ENCODE results near the gene GNAT1.
A peak's percentile ranks its signal among the peaks of the same experiment; 100 is the strongest.
"Not testable (repeated sequence)": the region's sequence is repeated elsewhere in the genome, so short reads cannot be mapped to it uniquely, and the experiment has no call there.

Gene GNAT1

DNA sequence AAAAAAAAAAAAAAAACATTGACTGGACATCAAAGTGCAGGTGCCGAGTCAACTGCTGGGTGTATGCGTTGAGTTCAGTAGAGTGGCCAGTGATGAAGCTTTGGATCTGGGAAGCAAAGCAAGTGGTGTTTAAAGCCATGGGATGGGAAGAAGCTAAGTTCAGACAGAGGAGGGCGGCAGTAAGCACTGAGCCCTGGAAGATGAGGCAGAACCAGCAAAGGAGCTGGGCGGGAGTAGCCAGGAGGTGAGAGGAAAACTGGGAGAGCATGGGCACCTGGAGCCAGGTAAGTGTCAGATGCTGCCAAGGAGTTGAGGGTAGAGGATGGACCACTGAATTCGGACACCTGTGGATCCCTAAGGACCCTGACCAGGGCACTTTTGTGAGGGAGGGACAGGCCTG is 33.2 kb downstream of the GNAT1 start:
- DNase-seq, result no peak

DNA sequence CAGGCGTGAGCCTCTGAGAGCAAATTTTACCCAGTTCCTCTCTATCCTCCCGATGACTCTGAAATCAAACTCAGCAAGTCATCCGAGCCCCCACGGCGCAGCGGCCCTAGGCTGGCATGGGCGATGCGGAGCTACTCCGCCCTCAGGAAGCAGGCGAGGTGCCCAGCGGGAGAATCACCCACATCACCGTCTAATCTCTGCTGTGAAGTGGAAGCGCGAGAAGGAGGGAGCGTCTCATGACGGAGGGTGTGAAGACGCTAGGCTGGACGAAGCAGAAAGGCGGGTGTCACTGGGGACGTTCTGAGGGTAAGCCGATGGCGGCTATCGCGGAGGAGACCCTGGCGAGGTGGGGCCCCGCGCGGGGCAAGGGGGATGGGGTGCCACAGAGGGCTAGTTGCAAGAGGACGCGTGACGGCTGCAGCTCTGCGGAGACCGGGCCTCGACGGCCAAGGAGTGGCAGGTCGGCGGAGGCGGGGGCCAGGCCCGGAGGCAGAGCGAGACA is 35.5 kb downstream of the GNAT1 start:
- no peak for DNase-seq

DNA sequence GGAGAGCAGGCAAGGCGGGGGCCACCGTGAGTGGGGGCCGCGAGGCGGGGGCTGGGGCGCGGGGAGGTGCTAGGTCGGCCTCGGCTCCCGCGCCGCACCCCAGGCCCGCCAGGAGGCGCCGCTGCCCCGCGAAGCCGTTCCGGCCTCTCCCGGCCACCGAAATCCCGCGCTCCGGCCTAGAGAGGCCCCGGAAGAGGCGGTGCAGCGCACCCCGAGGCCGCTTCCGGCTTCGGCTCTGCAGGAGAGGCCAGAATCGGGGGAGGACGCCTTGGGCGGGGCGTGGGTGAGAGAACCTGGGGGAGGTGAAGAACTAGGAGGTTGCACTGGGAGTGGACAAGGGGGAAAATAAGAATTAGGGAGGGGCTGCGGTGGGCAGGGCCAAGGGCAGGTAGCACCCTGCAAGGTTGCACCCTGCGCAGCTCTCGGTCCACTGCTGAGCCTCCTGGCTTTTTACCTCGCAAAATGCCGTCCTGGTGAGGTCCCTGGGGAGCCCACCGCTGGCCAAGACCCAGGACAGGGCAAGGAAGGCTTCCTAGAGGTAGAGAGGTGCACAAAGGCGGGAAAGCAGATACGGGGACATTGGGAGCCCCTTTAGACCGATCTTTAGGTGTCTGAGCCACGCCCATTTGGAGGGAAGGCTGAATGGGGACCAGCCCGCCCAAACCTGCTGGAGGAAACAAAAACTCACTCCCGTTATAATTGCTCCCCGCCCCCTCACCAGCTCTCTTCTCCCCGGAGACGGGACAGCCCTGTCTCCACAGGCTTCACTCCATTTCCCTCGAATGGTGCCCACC is 36.2 kb downstream of the GNAT1 start:
- DNase-seq, result peak; percentile 72

DNA sequence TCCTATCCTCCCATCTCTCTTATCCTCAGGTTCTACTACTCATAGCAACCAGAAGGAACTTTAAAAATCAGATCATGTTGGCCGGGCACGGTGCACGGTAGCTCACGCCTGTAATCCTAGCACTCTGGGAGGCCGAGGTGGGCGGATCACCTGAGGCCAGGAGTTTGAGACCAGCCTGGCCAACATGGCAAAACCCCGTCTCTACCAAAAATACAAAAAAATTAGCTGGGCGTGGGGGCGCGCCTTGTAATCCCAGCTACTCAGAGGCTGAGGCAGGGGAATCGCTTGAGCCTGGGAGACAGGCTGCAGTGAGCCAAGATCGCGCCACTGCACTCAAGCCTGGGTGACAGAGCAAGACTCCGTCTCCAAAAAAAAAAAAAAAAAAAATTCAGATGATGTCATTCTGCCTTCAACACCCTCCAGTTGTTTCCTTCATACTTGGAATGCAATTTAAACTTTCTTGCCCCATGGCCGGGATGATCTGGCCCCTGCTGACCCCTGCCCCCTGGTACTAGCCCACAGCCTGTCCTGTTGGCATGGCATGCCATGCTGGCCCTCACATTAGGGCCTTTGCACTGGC is 36.9 kb downstream of the GNAT1 start:
- not testable (repeated sequence) for DNase-seq

DNA sequence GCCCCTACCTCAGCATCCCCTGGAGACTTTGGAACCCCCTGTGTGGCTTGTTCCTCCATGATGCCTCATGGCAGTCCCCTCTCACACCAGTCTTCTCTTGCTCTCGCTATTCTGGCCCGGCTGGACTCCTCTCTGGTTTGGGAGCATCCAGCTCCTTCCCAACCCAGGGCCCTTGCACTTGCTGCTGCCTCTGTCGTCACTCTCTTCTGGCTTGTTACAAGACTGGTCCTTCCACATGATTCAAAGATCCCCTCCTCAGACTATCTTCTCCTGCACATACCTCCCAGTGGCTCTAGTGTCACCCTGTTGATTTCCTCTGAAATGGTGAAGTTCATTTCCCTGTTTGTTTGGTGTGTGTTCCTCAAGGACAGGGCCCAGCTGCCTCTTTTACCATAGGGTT is 38.1 kb downstream of the GNAT1 start:
- DNase-seq, result no peak

DNA sequence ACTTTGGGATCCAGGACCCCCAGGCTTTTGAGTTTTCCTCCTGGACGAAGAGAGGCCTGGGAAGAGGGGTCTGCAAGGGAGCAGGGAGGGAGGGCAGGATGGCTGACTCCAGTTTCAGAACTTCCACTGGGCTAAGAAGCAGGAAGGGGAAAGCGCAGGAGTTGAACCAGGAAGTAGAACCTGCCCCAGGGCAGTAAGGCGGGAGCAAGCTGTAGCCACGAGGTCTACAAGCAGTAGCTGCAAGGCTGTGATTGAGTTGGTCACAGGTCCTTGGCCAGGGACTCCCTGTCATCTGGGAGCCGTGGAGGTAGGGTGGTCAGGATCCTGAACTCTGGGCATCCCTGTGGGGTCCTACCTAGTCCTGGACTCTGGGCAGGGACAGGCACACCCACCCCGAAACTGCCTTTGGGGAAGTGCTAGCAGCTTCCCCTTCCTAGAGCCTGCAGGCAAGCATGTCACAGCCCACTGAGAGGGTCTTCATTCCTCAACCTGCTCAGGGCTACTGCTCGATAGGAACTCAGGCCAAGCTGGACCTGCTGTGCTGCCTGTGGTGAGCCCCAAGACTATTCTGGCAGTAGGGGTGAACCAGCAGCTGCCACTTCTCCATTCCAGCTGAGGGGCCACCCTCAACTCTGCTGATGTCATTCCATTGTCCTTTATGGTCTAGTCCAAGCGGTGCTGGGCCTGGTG is 38.8 kb downstream of the GNAT1 start:
- DNase-seq, result no peak

DNA sequence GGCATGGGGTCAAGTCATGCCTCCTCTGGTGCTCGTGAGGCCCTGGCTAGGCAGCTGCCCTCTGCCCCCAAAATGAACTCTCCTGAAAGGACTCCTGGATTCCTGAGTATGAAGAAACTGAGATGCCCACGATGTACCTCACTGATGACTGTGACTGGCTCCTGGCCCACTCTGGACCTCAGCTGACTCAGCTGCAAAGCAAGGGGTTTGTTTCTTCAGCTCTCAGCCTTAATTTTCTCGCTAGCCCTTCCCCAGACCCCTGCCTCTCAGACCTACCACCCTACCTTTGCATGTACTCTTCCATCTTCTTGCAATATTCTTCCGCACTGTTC is 39.4 kb downstream of the GNAT1 start:
- no peak for DNase-seq

DNA sequence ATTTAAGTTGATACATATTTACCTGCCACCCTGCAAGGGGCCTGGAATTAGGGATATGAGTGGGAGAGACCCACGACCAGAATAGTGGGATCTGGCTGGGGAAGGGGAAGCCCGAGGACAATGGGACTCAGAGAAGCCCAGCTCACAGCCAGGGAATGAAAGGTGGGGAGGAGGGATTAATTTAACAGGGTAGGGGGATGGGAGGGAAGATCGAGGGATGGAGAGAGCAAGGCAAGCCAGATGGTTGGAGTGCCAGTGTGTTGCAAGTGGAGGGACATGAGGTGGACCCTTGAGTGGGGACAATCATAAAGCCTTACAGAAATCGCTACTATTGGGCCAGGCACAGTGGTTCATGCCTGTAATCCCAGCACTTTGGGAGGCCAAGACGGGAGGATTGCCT is 40.2 kb downstream of the GNAT1 start:
- DNase-seq, result no peak

DNA sequence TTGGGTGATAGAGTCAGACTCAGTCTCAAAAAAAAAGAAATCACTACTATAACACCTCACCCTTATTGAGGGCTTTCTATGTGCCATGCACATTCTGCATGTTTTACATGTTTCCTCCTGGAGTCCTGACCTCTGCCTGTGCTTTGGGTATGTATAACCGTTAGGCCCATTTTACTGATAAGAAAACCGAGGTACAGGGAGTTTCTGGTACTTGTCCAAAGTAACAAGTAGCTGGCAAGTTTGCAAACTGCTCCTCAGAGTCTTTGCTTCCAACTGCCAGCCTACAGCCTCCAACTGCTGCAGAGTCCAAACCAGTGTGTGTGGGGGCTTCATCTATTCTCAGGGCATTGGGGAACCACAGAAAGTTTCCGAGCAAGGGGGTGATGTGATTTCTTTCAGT is 40.9 kb downstream of the GNAT1 start:
- DNase-seq, result no peak

DNA sequence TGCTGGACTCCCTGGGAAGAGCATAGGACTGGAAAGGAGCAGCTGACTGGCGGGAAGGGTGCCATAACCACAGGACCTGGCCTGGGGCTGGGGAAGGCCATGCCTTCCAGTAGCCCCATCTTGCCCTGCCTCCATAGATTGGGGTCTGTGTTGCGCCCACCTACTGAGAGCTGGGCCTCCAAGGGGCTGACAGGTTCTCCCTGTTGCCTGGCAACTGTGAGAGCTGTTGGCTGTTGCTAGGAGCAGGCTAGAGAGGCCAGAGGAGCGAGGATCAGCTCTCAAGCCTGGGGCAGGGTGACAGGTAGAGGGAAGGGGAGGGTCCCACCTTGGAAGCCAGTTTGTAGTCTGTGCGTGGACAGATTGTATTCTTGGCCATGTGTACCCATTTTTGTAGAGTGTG is 41.8 kb downstream of the GNAT1 start:
- DNase-seq, result no peak

DNA sequence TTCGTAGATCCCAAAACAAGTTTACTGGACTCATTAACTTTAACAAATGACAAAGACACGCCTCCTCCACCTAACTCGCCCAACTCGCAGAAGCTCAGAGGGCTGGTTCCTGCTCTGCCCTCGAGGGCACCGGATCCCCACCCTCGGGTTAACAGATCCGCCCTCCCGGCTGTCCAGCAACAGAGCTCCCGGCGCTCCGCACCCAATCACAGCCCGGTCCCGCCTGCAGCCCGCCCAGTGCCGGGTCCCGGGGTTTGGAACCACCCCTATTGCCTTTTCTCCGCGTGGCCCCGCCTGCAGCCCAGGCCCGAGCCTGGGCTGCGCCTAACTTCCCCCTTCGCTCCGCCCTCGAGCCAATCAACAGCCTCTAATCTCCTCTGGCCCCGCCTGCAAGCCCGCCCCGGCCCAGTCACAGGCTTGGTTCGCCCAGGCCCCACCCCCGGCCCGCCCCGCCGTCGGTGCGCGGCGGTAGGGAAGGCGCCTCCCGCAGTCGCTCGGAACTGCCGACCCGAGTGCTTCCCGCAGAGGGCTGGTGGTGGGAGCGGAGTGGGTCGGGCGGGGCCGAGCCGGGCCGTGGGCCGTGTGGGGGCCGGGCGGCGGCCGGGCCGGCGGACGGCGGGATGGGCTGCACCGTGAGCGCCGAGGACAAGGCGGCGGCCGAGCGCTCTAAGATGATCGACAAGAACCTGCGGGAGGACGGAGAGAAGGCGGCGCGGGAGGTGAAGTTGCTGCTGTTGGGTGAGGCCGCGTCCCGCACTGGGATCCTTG is 44.5 kb downstream of the GNAT1 start, which contains the start of gene GNAI2:
Gene GNAI2 (plus strand): TSS at position 489 of the 768 bp plus-strand sequence. CDS start 132 bp downstream, at position 621.
- peak; percentile 87 for DNase-seq

DNA sequence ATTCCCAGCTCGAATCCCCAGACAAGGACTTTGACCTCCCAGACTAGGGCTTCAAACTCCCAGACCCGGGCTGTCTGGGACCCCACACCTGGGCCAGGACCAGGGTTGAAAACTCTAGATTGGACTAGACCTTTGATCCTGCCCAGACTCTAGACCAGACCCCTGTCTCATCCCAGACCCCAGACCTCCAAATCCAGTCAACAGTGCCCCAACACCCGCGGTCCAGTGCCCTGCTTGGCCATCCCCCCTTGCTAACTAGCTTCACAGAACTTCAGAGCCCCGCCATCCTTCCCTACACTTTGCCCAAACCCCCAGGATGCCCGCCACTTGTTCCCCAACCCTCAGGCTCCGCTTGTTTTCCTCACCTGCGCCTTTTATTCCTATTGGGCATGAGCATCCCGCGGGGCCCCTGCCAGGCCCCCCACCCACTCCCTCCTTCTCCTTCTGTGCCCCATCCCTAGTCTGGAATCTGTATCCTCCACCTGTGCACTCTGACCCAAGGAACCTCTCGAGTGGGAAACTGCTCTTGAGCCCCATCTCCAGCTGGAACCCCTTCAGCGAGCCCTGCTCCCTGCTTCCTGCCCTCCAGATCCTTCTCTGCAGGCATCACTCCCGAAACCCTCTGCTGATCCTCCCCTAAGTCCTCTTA is 45.2 kb downstream of the GNAT1 start:
- DNase-seq, result no peak

DNA sequence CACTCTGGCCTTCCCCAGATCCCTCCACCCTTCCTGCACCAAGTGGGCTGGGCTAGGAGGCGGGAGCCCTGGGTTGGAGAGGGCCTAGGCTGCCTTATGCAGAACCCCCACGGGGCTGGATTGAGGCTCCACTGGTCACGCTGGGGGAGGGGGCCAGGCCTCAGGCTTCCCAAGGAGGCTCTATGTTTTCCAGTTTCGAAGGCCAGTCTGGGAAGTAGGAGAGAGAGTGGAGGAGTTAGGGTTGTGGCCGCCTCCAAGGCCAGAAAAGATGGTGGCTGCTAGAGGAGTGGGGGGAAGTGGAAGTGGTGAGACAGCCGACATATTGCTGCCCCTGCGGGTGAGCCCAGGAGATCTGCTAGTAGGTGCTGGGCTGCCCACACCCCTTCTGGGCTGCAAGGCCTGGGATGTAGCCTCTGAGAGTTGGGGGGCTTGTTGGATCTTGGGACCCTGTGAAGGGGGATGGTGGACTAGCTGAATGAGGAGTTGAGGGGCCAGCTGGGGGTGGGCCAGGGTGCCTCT is 45.8 kb downstream of the GNAT1 start:
- no peak for DNase-seq

DNA sequence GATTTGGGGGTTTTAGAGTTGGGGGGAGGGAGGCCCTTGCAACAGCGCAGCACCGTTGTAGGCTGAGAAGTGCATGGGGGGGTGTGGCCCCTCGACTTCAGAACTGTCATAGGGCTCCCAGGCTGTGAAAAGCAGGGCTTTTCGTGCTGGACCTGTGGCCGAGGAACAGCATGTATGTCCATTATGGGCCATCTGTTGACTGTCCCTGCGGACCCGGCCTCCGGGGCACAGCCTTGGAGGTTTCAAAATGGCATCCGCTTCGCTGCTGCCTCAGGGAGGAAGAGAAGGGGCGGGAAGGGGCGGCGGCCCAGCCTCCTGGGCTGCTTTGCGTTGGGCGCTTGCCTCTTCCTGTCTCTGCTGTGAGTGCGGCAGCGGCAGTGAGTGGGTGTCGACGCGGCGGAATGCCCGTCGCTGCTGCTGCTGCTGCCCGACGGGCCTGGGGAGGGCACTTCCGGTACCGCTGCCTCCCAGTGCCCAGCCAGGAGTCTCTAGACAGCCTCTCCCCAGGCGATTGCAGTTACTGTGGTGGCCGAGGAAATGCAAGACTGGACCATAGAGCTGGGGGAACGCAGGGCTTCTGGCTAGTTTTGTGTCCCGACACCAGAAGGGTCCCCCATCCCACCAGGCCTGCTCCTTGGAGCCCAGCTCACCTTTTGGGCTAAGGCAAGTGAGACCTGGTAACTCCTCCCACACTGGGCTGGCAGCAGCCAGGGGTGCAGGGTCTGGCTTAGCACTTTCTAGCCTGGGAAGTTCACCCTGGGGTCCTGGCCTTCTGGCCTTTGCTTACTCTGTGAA is 46.5 kb downstream of the GNAT1 start:
- peak; percentile 70 for DNase-seq

DNA sequence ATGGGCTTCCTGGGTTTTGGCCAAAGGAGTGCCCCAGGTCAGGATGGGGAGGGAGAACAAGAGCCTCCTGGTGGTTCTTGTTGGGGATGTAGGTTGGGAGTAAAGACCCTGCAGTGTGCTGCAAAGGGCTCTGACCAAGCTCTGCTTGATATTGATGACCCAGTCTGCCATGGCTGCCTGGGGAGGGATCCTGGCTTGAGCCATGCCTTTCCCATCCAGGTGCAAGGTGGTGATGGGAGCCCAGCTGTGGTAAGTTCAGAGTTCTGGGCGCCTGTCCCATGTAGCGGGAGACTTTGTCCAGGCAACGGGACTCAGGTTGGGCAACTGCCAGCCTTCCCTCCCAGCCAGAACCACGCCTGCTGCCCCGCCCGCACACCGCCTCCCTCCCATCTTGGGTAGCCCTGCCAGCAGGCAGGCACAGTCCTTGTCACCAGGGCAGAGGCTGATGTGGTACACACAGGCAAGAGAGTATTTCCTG is 47.2 kb downstream of the GNAT1 start:
- no peak for DNase-seq

DNA sequence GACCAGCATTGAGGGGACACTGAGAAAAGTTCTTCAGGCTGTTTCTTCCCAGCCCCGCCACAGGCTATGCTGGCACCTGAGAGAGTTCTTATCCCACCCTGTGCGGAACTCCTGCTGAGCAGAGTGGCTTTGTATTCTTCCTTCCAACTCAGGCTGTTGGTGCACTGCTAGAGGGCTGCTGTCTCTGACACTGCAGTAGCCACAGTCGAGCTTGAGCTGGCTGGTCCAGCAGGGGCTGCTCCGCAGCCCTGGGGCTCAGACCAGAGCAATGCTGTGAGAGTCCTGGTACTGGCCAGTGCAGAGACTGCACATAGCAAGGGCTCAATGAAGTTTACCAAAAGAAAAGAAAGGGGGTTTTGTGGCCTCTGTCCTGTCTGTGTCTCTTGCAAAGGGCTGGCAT is 48.2 kb downstream of the GNAT1 start:
- DNase-seq, result no peak

DNA sequence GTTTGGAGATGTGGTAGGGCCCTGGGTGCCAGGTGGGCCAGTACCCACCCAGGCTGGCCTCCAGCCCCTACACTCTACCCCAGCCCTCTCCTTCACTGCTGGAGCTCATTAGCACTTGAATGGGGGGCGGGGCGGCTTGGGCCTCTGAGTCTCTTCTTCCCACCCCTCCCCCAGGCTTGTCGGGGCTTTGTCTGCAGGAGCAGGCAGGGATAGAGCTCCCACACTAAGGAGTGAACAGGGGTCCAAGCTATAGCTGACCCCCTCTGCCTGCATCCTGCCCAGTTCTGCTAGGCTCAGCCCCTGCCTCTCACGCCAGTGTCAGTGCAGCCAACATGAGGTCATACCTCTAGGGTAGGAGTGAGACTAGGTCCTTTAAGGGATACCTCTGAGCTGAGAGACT is 49.8 kb downstream of the GNAT1 start:
- DNase-seq, result no peak

DNA sequence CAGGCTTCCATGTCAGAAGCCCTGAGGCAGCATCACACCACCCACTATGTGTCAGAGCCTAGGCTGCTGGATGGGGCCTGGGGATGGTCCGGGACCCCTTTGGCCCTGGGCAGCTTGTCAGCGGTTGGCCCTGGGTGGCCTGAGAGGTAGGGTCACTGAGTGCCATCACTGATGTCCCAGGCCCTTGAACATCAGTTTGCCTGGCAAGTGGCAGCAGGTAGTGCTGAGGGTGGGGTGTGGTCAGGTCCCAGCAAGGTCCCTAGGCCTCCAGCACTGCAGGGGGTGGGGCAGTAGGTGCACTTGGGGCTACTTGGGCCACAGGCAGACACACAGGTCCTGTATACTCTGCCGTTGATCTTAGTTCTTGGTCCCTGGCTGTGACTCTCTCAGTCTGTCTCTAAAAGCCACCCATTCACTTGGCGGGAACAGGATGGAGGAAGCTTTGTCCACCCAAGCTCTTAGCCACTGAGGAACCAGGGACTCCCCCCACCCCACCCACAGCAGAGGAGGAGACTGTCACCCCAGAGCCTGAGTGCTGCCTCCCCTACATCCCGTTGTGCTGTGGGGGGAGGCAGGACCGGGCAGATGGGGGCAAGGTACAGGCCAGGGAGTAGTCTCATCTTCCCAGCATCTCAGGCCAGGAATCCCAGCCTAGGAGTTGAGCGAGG is 50.4 kb downstream of the GNAT1 start:
- no peak for DNase-seq

DNA sequence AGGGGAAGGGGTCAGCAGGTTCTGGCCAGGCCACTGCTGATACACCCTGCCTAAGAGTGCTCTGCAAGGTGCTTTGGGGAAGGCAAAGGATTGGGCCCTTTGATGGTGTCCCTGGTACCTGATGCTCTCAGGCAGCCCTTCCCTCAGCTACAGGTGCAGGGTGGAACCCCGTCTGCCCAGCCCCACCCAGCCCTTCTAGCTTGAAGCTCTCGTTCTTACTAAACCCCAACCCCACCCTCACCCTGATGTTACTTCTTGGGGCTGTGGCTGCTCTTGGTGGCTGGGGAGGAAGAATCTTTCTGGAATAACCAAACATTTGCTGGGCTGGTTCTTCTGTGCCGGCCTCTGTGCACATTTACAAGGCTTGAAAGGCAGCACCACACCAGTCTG is 51.0 kb downstream of the GNAT1 start:
- DNase-seq, result no peak

DNA sequence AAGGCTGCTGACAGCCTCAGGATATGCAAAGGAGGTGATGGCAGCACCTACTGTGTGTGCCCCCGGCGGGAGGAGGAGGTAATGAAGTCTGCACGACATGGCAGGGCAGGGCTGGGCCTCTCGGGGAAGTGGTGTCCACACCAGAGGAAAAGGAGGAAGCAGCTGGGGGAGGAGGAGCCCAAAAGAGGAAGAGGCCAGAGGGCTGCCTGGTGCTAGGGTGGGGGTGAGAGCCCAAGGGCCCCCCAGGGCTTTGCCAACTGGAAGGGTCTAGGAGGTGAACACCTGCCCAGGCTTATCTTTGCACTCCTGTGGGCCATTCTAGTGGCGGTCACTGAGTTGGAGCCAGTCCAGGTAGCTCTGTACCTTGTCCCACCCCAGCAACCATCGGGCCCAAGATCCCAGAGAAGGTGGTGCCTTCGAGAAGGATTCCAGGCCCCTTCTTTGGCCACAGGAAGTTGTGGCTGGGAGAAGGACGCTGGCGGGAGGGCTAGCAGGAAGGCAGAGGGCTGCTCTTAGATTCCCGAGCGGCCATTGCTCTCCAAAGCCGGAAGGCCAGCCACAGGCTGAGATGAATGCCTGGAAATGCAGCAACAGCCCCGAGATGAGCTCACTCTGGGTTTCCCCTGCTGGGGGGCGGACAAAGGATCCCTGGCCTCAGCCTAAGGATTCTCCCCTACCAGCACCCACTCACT is 51.6 kb downstream of the GNAT1 start:
- no peak for DNase-seq

Data from NCI-H2029 (cell line).